ENCODE measurements around the gene CD163.

CD163 gene

GRCh38 chr12:7483343-7483742, 20.2 kb downstream of the CD163 start:
- Histone ChIP-seq H3K27ac (ENCODE audit: low read depth, low read length) (no peak overlapping the region), H3K79me2 (ENCODE audit: insufficient read depth, low read length) (no peaks in the 10 kb centered on the region), H3K4me3 (ENCODE audit: insufficient read depth, low read length, poor library complexity, severe bottlenecking) (no peak overlapping the region), H2AFZ (ENCODE audit: low read depth, low read length, severe bottlenecking) (no peak overlapping the region), H3K9me2 (replicated peaks; ENCODE audit: insufficient read depth, low read length) (no peaks in the 10 kb centered on the region), H3K9ac (ENCODE audit: low read length) (no peak overlapping the region), H3K36me3 (ENCODE audit: low read length) (no peaks in the 10 kb centered on the region), H4K20me1 (ENCODE audit: low read depth, low read length) (no peaks in the 10 kb centered on the region), H3K4me2 (ENCODE audit: low read depth, low read length, poor library complexity, severe bottlenecking) (no peak overlapping the region), H3F3A (ENCODE audit: insufficient read depth) (no peaks in the 10 kb centered on the region), H3K27me3 (ENCODE audit: low read length) (no peaks in the 10 kb centered on the region; the same call in 1 of the 2 replicates), H3K9me3 (ENCODE audit: insufficient read depth, low read length) (no peaks in the 10 kb centered on the region)
- TF ChIP-seq EZH2phosphoT487 (conservative IDR thresholded peaks at IDR 0.05; ENCODE audit: low read length) (no peak), CTCF (IDR thresholded peaks at IDR 0.05; ENCODE audit: insufficient read depth, low read length, poor library complexity, severe bottlenecking) (no peak)

- Histone ChIP-seq H3K4me3 (ENCODE audit: insufficient read depth, low read length, poor library complexity, severe bottlenecking) (no peak overlapping the region), H3K9me3 (ENCODE audit: insufficient read depth, low read length) (no peaks in the 10 kb centered on the region), H3K27me3 (ENCODE audit: low read length) (no peaks in the 10 kb centered on the region; the same call in 1 of the 2 replicates), H3K36me3 (ENCODE audit: low read length) (no peaks in the 10 kb centered on the region), H3F3A (ENCODE audit: insufficient read depth) (no peaks in the 10 kb centered on the region), H3K4me2 (ENCODE audit: low read depth, low read length, poor library complexity, severe bottlenecking) (no peak overlapping the region), H3K9ac (ENCODE audit: low read length) (no peak overlapping the region), H2AFZ (ENCODE audit: low read depth, low read length, severe bottlenecking) (no peak overlapping the region), H3K79me2 (ENCODE audit: insufficient read depth, low read length) (no peaks in the 10 kb centered on the region), H3K9me2 (replicated peaks; ENCODE audit: insufficient read depth, low read length) (no peaks in the 10 kb centered on the region), H4K20me1 (ENCODE audit: low read depth, low read length) (no peaks in the 10 kb centered on the region), H3K27ac (ENCODE audit: low read depth, low read length) (no peak overlapping the region)
- TF ChIP-seq EZH2phosphoT487 (conservative IDR thresholded peaks at IDR 0.05; ENCODE audit: low read length) (no peak), CTCF (IDR thresholded peaks at IDR 0.05; ENCODE audit: insufficient read depth, low read length, poor library complexity, severe bottlenecking) (no peak)
Observed at GRCh38 chr12:7479771-7480170, 23.8 kb downstream of the CD163 start.

GRCh38 chr12:7472060-7472459, 31.5 kb downstream of the CD163 start:
- no peaks in the 10 kb centered on the region for H3K9me2 ChIP-seq (replicated peaks; ENCODE audit: insufficient read depth, low read length)
- no peak overlapping the region for H3K4me3 ChIP-seq (ENCODE audit: insufficient read depth, low read length, poor library complexity, severe bottlenecking)
- H3K27ac ChIP-seq (ENCODE audit: low read depth, low read length) = no peak overlapping the region
- TF ChIP-seq CTCF (IDR thresholded peaks at IDR 0.05; ENCODE audit: insufficient read depth, low read length, poor library complexity, severe bottlenecking) (no peak), EZH2phosphoT487 (conservative IDR thresholded peaks at IDR 0.05; ENCODE audit: low read length) (no peak)
- H3K36me3 ChIP-seq (ENCODE audit: low read length) = no peaks in the 10 kb centered on the region
- no peaks in the 10 kb centered on the region for H3F3A ChIP-seq (ENCODE audit: insufficient read depth)
- no peak overlapping the region for H3K9ac ChIP-seq (ENCODE audit: low read length)
- no peaks in the 10 kb centered on the region for H3K79me2 ChIP-seq (ENCODE audit: insufficient read depth, low read length)
- H3K9me3 ChIP-seq (ENCODE audit: insufficient read depth, low read length) = no peaks in the 10 kb centered on the region
- H3K27me3 ChIP-seq (ENCODE audit: low read length) = no peaks in the 10 kb centered on the region
- H3K4me2 ChIP-seq (ENCODE audit: low read depth, low read length, poor library complexity, severe bottlenecking) = no peak overlapping the region
- no peak overlapping the region for H2AFZ ChIP-seq (ENCODE audit: low read depth, low read length, severe bottlenecking)
- H4K20me1 ChIP-seq (ENCODE audit: low read depth, low read length) = no peaks in the 10 kb centered on the region
